Peyer's patch (tissue), 4 donors: ENCODE data around the gene PDZD2. TPM values are rescaled to one million over a fixed set of nuclear protein-coding genes. Genes with fewer than 3 reads are reported as not detected.

ENCODE experiments used
- DNase-seq, 3 donors: peaks; one replicate each; pipeline ENCODE4 v3.0.0-alpha.2; 2017 to 2019
- H3K27ac ChIP-seq, 4 donors: fragments of 200-600 bp; sonication (generic); one replicate each; pipeline ENCODE4 v1.5.1; 2016 to 2019
- H3K27me3 ChIP-seq, 2 donors: fragments of 200-600 bp; sonication (generic); one replicate each; pipeline ENCODE4 v1.5.1; 2019
- H3K36me3 ChIP-seq, 3 donors: fragments of 200-600 bp; sonication (generic); one replicate each; pipeline ENCODE4 v1.5.1; 2016 to 2019
- H3K4me1 ChIP-seq, 4 donors: fragments of 200-600 bp; sonication (generic); one replicate each; pipeline ENCODE4 v1.5.1; 2016 to 2019
- H3K4me3 ChIP-seq, 4 donors: fragments of 200-600 bp; sonication (generic); 1 replicate in 3 of 4; 2 replicates in 1 of 4; pipeline ENCODE4 v1.5.1; 2016 to 2019; ENCODE audit warnings: mild to moderate bottlenecking in 1 of 4
- H3K9me3 ChIP-seq, 4 donors: fragments of 200-600 bp; sonication (generic); one replicate each; pipeline ENCODE4 v1.5.1; 2016 to 2019; ENCODE audit warnings: mild to moderate bottlenecking in 1 of 4
- POLR2A ChIP-seq, 2 donors: fragments of 450-650 bp; IDR thresholded peaks; one replicate each; pipeline ENCODE4 v1.5.1; 2017; ENCODE audit warnings: antibody characterized with exemption in 2 of 2, mild to moderate bottlenecking in 2 of 2, moderate library complexity in 2 of 2
- total RNA-seq, 4 donors: library from RNA; depleted of rRNA; stranded (reverse); fragments of >200 nt; gene quantifications; one replicate each; pipeline ENCODE4 v1.1.0, GENCODE V29; 2016
- TF ChIP-seq, protein P1 (sequence below), 6 experiments: fragments of 450-650 bp in 4 of 6; fragments of 200-600 bp in 2 of 6; sonication (generic) in 1 of 6; IDR thresholded peaks; one replicate each; pipeline ENCODE4 v1.5.1; 2017 to 2019; ENCODE audit warnings: antibody characterized with exemption in 6 of 6, mild to moderate bottlenecking in 3 of 6, moderate library complexity in 1 of 6

The PDZD2 gene
- total RNA-seq, 4 donors from 2014 or later, result 0.53 to 7.4 (median 3.0) TPM

DNA sequence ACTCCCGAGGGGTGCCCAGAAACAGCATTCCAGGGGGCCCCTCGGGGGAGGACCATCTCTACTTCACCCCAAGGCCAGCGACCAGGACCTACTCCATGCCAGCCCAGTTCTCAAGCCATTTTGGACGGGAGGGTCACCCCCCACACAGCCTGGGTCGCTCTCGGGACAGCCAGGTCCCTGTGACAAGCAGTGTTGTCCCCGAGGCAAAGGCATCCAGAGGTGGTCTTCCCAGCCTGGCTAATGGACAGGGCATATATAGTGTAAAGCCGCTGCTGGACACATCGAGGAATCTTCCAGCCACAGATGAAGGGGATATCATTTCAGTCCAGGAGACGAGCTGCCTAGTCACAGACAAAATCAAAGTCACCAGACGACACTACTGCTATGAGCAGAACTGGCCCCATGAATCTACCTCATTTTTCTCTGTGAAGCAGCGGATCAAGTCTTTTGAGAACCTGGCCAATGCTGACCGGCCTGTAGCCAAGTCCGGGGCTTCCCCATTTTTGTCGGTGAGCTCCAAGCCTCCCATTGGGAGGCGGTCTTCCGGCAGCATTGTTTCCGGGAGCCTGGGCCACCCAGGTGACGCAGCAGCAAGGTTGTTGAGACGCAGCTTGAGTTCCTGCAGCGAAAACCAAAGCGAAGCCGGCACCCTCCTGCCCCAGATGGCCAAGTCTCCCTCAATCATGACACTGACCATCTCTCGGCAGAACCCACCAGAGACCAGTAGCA lies 451.3 kb downstream of the PDZD2 start:
- no peaks in the 10 kb centered on the region for H3K27me3 ChIP-seq
- H3K27ac ChIP-seq, result no peak overlapping the region
- peaks cover 0 to 3% (median 0%) of the 10 kb centered on the region in 4 donors for H3K4me1 ChIP-seq
- TF ChIP-seq POLR2A (IDR thresholded peaks at IDR 0.05), result no peak
- TF ChIP-seq, protein P1, sequence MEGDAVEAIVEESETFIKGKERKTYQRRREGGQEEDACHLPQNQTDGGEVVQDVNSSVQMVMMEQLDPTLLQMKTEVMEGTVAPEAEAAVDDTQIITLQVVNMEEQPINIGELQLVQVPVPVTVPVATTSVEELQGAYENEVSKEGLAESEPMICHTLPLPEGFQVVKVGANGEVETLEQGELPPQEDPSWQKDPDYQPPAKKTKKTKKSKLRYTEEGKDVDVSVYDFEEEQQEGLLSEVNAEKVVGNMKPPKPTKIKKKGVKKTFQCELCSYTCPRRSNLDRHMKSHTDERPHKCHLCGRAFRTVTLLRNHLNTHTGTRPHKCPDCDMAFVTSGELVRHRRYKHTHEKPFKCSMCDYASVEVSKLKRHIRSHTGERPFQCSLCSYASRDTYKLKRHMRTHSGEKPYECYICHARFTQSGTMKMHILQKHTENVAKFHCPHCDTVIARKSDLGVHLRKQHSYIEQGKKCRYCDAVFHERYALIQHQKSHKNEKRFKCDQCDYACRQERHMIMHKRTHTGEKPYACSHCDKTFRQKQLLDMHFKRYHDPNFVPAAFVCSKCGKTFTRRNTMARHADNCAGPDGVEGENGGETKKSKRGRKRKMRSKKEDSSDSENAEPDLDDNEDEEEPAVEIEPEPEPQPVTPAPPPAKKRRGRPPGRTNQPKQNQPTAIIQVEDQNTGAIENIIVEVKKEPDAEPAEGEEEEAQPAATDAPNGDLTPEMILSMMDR (IDR thresholded peaks at IDR 0.05), result no peak
- H3K4me3 ChIP-seq, result no peak overlapping the region
- no peak for DNase-seq
- no peaks in the 10 kb centered on the region for H3K9me3 ChIP-seq
- H3K36me3 ChIP-seq, result no peaks in the 10 kb centered on the region

DNA sequence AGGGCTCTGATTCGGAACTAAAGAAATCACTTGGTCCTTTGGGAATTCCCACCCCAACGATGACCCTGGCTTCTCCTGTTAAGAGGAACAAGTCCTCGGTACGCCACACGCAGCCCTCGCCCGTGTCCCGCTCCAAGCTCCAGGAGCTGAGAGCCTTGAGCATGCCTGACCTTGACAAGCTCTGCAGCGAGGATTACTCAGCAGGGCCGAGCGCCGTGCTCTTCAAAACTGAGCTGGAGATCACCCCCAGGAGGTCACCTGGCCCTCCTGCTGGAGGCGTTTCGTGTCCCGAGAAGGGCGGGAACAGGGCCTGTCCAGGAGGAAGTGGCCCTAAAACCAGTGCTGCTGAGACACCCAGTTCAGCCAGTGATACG lies 451.8 kb downstream of the PDZD2 start:
- Histone ChIP-seq H3K4me1 (peaks cover 0 to 3% (median 0%) of the 10 kb centered on the region in 4 donors), H3K27me3 (no peaks in the 10 kb centered on the region), H3K36me3 (no peaks in the 10 kb centered on the region), H3K9me3 (no peaks in the 10 kb centered on the region), H3K4me3 (no peak overlapping the region), H3K27ac (no peak overlapping the region)
- no peak for DNase-seq
- no peak for TF ChIP-seq POLR2A (IDR thresholded peaks at IDR 0.05)
- TF ChIP-seq, protein P1 (IDR thresholded peaks at IDR 0.05), result no peak

DNA sequence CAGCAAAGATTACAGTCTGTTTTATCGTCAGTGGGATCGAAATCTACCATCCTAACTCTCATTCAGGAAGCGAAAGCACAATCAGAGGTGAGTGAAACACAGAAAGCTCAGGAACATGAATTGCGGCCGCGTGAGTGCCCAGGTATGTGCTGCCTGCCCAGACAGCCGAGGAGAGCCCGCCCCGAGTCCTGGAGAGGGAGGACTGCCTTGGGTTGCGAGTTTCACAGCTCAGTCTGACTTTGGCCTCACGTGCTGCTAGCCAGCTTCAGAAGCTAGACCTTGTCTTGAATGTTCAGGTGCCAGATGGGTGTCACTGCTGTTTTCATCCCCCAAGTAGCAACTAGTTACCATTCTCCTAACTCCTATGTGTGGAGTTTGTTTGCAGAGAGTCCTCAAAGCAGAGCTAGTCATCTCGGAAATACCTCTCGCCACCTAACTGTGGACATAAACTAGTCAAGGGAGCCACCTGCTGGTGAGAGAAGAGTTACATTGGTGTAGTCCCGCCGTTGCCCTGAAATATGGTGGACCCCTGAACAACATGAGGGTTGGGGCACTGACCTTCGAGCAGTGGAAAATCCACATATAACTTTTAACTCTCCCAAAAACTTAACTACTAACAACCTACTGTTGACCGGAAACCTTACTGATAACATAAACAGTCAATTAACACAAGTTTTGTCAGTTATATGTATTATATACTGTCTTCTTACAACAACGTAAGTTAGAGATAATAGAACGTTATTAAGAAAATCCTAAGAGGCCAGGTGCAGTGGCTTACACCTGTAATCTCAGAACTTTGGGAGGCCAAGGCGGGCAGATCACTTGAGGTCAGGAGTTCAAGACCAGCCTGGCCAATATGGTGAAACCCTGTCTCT lies 454.2 kb downstream of the PDZD2 start:
- TF ChIP-seq, protein P1 (IDR thresholded peaks at IDR 0.05), result peak; percentile 45 to 70 (median 56)
- no peak for TF ChIP-seq POLR2A (IDR thresholded peaks at IDR 0.05)
- Histone ChIP-seq H3K4me3 (no peak overlapping the region), H3K4me1 (peaks cover 0 to 3% (median 0%) of the 10 kb centered on the region in 4 donors), H3K27me3 (no peaks in the 10 kb centered on the region), H3K9me3 (no peaks in the 10 kb centered on the region), H3K27ac (no peak overlapping the region), H3K36me3 (no peaks in the 10 kb centered on the region)
- DNase-seq, result peak in 2 of 3 donors; percentile 55 to 82

DNA sequence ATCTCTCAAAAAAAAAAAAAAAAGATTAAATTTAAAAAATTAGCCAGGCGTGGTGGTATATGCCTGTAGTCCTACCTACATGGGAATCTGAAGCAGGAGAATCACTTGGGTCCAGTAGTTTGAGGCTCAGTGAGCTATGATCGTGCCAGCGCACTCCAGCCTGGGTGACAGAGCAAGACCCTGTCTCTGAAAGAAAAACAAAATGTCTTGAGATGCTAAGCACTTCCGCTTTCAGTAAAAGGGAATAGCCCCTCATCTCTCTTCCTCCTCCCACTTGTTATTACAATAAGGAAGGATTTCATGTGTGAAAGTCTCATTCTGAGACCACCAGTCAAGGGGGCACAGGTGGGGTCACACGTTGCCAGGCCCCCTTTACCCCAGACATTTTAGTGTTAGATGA lies 455.8 kb downstream of the PDZD2 start:
- no peaks in the 10 kb centered on the region for H3K9me3 ChIP-seq
- no peak overlapping the region for H3K27ac ChIP-seq
- peaks cover 0 to 10% (median 0%) of the 10 kb centered on the region in 3 donors for H3K36me3 ChIP-seq
- H3K27me3 ChIP-seq, result no peaks in the 10 kb centered on the region
- peaks cover 0 to 3% (median 0%) of the 10 kb centered on the region in 4 donors for H3K4me1 ChIP-seq
- no peak for DNase-seq
- no peak overlapping the region for H3K4me3 ChIP-seq
- TF ChIP-seq POLR2A (IDR thresholded peaks at IDR 0.05), result no peak
- TF ChIP-seq, protein P1 (IDR thresholded peaks at IDR 0.05), result no peak

DNA sequence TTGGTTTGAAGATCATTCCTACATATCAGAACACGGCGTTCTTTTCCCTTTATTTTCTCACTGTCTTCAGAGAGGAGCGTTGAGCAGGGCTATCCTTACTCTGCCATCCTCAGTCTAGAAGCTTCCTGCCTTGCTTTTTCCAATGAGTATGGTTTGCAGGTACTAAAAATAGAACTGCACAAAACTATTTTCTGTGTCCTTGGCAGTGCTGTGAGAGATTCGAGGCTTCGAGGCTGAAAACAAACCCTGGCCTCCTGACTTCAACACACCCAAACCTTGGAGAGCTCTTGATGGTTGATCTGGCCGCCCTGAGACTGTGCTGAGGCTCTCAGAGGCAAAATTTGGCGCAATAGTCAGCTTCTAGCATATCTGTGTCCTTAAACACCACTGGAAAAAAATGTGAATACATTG lies 456.3 kb downstream of the PDZD2 start:
- no peak for TF ChIP-seq POLR2A (IDR thresholded peaks at IDR 0.05)
- TF ChIP-seq, protein P1 (IDR thresholded peaks at IDR 0.05), result no peak
- Histone ChIP-seq H3K36me3 (peaks cover 0 to 15% (median 0%) of the 10 kb centered on the region in 3 donors), H3K4me3 (no peak overlapping the region), H3K4me1 (peaks cover 0 to 5% (median 1%) of the 10 kb centered on the region in 4 donors), H3K27ac (no peak overlapping the region), H3K9me3 (no peaks in the 10 kb centered on the region), H3K27me3 (no peaks in the 10 kb centered on the region)
- no peak for DNase-seq
